Activated CD4-positive, alpha-beta T cell treated with anti-CD3 and anti-CD28 coated beads for 1 hour (primary cell): ENCODE results near the gene SLC22A31.
"Not testable (repeated sequence)": the region's sequence is repeated elsewhere in the genome, so short reads cannot be mapped to it uniquely, and the experiment has no call there.

Experiments
- DNase-seq: peaks from one replicate; pipeline ENCODE4 v3.0.0-alpha.2; 2020

Gene SLC22A31

DNA sequence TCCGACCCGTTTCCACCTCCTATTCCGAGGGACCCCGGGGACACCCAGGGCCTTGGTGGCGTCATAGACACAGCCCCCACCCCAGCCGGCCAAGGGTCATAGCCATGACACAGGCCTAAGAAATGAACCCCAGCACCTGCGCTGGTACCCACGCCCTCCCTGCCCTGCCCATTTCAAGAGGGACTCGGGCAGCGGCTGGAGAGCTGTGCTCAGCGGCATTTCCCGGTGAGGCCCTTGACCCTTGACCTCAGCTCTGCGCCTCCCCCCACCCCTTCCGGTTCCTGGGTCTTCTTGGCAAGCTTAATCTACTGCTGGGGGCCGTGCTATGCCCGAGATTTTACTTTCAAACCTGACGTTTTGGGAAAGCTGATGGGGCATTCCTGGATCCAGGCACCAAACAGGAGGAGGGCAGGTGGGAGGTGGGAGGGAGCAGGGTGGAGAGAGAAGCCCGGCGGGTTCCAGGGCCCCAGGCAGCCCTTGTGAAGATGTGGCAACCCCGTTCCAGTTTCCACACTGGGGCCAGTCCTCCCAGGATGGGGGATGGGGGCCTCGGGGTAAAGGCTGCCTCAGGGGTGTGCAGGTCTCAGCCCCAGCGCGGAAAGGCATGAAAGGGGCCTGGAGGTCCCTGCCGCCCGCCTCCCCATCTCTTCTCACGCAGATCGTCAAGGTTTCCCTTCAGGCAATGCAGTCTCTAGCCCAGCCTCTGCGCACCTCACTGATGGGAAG is at the start of gene SLC22A31:
TSS of gene SLC22A31 (minus strand) at position 414 of the 726 bp plus-strand sequence. CDS start at position 378, 36 bp downstream.
- no peak for DNase-seq

DNA sequence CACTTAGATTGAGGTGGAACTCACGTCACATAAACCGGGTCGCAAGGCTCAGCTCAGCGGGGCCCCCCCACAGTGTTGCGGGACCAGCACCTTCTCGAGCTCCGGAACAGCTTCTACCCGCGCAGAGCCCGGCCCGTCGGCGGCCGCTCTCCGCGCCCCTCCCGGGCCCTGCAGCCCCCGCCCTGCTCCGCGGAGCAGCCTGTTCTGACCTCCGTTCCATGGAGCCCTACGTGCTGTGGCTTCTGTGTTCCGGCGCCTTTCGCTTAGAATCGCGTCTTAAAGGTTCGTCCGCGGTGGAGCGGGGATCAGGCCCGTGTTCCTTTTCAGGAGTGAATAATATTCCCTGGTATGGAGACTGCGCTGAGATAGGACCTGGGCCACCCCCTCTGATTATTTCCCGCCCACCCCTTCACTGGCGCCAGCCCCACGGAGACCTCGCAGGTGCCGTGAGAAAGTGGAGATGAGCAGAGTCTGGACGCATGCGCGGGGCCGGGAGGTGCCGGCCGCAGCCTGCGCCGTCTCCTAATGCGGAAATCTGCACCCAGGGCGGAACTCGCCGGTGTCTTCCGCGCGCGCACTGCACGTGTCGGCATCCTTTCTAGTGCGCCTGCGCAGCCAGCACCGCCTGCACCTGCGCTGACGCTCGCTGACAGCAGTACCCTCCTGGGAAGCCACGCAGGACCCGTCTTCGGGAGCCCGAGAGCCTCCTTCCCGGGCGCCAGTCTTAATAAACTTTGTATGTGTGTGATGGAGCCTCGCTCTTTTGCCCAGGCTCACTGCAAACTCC is 48.1 kb upstream of the SLC22A31 start:
- DNase-seq: no peak

DNA sequence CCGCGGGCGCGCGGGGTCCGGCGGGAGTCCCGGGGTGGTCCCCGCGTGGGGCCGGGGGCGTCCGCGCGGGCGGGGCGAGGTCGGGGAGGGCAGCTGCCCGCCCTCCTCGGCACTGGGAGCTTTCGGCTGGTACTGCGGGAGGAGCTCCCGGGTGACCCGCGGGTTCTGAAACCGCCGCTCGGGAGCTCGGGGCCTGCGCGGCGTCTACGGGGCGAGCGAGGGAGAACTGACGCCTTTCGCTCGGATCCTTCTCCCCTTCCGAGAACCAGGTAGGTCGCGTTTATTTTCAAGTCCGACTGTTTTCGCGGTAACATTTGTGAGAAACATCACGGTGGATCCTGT is 47.4 kb upstream of the SLC22A31 start:
- not testable (repeated sequence) for DNase-seq

DNA sequence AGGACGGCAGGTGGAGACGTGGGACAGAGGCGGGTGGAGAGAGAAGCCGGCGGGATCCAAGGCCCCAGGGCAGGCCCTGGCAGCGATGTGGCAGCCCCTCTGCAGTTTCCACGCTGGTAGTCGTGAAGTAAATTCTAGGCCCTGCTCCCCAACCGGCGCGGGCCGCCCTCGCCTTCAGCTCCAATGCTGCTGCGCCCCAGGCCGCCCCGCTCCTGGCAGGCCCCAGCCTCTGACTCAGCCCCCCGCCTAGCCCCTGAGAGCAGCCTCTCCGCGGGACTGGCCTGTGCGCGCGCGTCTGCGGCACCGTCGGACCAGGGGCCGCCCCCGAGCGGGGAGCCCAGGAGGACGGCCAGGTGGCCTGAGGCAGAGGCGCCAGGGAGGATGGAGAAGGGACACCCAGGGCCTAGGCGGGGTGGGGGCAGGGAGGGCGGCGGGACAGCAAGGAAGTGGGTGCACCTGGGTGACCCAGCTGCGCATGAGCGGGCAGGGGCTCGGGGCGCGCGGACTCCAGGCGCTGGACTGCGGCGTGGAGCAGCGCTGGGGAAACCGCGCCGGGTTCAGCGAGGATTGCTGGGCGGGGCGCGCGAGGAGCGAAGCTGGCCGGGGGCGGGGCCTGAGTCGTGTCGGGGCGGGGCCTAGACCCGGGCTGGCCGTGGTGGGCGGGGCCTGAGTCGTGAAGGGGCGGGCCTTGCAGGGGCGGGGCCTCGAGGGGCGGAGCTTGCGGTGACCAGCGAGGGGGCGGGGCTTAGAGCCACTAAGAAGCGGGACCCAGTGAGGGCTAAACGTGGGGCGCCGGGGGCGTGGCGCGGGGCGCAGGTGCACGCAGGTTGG is 46.8 kb upstream of the SLC22A31 start:
- DNase-seq: peak; percentile 94

DNA sequence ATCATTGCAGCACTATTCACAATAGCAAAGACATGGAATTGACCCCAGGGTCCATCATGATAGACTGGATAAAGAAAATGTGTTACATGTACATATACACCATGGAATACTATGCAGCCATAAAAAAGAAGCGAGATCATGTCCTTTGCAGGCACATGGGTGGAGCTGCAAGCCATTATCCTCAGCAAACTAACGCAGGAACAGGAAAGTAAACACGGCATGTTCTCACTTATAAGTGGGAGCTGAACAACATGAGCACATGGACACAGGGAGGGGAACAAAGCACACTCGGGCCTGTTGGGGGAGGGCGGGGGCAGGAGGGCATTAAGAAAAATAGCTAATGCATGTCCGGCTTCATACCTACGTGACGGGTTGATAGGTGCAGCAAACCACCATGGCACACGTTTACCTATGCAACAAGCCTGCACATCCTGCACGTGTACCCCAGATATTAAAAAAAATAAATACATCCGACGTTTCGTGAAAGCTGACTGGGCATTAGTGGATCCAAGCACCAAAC is 46.1 kb upstream of the SLC22A31 start:
- DNase-seq: no peak

DNA sequence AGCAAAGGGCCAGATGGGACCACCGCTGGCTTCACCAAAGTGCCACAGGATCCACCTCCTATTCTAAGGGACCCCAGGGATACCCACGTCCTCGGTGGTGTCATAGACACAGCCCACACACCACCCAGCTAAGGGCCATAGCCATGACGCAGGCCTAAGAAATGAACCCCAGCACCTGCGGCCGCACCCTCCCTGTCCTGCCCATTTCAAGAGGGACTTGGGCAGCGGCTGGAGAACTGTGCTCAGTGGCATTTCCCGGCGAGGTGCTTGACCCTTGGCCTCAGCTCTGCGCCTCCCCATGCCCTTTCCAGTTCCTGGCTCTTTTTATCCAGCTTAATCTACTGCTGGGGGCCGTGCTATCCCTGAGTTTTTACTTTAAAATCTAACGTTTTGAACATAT is 44.4 kb upstream of the SLC22A31 start:
- no peak for DNase-seq

DNA sequence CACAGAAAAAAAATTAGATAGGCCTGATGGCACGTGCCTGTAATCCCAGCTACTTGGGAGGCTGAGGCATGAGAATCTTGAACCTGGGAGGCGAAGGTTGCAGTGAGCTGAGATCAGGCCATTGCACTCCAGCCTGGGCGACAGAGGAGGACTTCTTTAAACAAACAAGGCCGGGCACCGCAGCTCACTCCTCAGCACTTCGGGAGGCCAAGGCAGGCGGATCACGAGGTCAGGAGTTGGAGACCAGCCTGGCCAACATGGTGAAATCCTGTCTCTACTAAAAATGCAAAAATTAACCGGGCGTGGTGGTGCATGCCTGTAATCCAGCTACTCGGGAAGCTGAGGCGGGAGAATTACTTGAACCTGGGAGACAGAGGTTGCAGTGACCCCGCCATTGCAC is 43.9 kb upstream of the SLC22A31 start:
- not testable (repeated sequence) for DNase-seq

DNA sequence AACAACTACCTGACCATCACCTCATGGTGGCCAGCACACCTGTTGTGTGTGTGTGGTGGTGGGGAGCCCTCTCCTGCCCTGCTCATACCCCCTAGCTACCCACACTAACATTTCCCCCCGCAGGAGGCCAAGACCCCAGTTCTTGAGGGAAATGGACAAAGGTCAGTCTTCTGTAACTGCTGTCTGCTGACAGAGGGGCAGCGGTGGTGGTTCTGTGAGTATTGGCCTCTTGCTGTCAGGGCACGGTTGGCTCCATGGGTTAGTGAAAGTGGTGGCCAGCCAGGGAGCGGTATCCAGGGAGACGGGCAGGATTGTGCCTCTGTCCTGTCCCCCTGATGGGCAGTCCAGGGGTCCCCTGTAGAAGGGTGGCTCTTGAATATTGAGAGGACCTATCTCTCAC is 43.3 kb upstream of the SLC22A31 start:
- no peak for DNase-seq

DNA sequence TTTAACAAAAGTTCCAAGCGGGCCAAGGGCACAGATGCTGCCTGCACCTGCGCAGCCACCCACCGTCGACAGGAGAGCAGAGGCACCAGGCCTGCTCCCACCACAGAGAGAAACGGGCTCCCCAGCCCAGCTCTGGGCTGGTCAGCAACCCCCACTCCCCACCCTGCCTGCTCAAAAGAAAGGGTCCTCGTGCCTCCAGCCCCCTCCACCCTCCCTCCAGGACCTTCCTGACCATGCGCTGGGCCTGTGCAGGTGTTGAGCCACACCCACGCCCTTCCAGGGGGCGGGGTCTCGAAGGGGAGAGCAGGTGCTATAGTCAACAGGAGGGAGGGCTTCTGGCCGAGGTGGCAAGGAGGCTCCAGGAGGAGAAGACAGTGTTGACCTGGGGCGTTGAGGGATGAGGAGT is 42.5 kb upstream of the SLC22A31 start:
- no peak for DNase-seq

DNA sequence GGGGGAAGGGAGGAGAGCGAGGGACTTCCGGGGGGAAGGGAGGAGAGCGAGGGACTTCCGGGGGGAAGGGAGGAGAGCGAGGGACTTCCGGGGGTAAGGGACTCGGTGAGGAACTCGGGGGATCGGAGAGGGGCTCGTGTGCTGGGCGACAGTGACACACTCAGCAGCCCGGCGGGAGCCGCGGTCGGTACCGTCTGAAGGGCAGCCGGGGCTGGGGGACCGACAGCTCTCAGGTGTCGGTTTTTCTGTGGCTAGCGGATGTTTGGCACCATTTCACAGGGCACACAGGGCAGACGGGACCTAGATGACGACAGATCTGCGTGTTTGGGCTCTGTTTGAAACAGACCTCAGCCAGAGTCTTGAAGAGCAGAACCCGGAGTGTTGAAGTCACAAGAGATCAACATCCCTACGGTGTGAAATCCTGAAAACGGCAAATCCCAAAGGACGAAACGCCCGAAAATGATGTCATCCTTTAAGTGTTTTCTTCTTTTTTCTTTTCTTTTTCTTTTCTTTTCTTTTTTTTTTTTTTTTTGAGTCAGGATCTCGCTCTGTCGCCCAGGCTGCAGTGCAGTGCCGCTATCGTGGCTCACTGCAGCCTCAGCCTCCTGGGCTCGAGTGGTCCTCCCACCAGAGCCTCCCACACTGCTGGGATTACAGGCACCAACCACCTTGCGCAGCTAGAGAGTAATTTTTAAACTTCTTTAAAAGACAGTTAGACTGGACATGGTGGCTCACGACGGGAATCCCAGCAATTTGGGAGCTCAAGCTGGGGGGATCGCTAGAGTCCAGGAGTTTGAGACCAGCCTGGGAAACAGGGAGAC is 41.1 kb upstream of the SLC22A31 start:
- DNase-seq: peak; percentile 71

DNA sequence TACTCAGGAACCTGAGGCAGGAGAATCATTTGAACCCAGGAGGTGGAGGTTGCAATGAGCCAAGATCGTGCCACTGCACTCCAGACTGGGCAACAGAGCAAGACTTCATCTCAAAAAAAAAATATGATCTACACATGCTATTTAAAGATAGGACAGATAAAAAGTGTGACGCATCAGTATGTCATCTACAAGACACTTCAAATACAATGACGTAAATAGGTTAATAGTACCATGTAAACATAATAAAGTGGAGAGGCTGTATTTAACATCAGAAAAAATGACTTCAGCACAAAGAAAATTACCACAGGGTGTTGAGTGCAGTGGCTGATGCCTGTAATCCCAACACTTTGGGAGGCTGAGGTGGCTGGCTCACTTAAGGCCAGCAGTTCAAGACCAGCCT is 37.4 kb upstream of the SLC22A31 start:
- no peak for DNase-seq

DNA sequence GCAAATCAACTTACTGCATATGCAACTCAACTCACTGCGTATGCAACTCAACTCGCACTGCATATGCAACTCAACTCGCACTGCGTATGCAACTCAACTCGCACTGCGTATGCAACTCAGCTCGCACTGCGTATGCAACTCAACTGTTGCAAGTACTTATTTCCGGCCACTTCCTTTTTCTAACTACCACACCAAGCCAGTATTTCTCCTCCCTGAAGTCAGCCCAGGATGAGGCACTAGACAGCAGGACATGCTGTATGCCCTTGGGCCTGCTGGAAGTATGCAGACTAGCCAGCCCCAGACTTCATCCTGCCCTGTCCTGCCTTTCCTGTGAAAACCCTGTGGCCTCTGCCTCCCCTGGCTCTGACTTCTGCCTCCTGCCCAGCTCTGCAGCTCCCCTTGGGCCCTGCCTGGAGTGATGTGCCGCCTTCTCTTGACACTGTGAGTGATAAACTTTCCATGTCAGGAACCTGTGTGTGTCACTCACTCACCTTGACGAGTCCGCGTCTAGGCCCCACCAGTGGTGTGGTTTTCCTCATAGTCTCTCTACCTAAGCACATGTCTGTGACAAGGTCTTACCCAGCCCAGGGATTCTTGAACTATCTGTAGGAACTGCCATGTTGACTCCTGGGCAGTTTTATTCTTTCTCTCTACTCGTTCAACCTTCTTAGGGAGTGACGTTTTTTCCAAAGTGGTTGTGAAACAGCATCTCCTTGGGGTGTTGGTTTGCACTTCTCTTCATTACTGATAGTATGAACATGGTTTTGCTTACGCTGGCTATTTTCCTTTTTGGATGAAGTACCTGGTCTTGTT is 33.5 kb upstream of the SLC22A31 start:
- DNase-seq: no peak

DNA sequence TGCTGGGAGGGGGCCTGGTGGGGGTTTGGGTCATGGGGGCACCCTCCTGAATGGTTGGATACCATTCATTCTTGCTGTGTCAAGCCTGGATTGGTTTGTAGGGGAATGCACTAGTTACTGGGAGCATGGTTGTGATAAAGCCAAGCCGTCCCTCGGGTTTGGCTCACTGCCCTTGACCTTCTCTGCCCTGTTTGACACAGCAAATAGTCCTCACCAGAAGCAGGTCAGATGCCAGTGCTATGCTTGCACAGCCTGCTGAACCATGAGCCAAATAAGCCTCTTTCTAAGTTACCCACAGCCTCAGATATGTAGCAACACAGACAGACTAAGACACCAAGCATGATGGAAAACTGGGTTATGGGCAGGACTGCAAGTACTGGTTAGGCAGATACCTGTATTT is 31.8 kb upstream of the SLC22A31 start:
- DNase-seq: no peak

DNA sequence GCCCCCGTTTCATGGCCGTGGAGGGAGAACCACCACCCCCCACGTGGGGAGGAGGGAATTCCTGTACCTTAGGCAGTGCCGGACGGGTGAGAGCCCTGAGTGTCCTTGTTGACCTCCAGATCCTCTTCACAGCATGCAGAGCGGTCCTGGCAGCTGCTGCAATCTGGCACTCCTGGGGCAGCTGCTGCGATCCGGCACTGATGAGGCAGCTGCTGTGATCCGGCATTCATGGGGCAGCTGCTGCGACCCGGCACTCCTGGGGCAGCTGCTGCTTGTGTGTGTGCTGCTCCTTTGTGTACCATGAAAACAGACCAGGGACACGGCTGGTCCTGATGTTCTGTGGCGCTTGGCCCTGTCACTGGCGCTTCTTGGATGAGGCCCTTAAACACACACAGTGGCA is 29.9 kb upstream of the SLC22A31 start:
- no peak for DNase-seq

DNA sequence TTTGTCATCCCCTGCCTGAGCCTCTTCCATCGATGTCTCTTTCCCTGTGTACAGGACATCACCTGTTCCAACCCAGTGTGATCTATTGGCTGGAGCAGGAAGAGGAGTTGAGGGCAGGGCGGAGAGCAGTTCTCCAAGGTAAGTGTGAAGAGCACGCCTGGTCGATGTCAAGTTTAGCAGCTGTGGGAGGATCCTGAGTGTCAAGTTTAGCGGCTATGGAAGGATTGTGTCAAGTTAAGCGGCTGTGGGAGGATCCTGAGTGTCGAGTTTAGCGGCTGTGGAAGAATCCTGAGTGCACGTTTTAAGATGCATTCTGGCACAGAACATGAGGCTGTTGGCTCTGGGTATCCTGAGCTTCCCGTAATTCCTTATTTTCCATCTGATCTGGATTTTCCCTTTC is 24.3 kb upstream of the SLC22A31 start:
- DNase-seq: no peak

DNA sequence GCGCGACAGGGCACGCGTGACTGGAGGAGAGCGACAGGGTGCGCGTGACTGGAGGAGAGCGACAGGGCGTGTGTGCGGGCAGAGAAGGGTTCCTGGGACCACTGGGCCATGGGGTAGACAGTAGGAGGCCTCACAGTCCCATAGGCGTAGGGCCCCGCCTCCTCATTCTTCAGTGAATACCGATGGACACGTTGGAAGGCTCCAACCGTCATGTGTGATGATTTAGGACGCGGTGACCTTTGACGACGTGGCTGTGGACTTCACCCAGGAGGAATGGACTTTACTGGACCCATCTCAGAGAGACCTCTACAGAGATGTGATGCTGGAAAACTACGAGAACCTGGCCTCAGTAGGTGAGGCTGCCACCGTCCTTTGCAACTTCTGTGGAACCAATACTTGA is 22.6 kb upstream of the SLC22A31 start:
- DNase-seq: no peak

DNA sequence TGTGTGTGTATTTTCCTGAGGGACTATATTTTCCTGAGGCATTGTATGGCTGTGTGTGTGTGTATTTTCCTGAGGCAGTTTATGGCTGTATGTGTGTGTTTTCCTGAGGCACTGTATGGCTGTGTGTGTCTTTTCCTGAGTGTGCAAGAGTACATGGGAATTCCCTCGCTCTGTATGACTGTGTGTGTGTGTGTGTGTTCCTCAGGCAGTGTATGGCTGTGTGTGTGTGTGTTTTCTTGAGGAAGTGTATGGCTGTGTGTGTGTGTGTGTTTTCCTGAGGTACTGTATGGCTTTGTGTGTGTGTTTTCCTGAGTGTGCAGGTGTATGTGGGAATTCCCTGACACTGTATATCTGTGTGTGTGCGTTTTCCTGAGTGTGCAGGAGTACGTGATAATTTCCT is 21.3 kb upstream of the SLC22A31 start:
- DNase-seq: no peak

DNA sequence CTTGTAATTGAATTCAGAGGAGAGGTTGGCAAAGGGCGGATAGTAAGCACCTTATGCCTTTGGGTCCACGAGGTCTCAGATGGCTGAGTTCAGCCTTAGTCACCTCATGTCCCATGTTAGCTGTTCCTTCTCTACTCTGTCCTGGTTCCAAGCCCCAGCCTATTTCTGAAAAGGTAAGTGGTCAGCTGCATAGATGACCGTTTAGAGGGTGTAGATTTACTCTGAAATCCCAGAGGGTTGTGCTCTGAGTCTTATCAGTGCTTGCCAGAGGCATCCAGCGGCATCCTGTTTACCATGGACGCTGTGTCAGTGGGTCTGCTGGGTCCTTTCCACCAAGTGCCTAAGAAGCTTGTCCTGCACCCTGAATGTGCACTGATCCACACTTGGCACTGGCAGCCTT is 19.0 kb upstream of the SLC22A31 start:
- DNase-seq: no peak

DNA sequence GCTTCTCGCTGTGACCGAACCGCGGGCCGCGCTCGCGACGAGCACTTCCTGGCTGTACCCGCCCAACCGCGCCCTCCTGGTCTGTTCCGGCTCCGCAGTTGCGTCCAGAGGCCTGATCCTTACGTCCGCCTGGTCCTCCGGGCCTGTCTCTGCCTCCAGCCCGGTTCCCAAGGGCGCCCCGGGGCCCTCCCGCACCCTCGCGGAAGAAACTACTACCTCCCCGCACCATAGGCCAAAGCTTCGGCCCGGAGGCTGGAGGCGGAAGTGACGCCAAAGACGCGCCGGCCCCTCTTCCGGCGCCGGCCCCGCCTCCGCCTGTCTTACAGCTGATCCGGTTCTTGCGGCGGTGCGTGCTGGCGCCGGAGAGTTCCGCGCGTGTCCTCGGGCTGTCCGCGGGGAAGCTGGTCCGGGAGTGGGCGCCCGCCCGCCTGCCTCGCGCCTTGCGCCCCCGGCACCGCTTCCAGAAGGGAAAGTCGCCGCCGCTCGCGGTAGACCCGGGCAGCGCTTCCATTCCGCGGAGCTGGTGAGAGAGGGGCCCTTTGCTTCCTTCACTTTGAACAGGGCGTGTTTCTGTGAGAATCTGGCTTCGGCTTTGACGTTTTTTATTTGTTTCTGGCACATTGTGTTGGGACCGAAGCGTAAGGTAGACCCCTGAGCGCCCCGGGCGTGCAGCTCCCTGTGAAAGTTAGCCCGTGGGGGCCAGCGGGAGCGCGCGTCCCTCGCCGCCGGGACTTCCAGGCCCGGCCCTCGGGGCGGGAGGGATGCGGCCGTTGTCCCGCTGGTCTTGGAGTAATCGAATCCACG is 17.3 kb upstream of the SLC22A31 start, which contains the start of gene ZNF778:
TSS of gene ZNF778 (plus strand) at position 316 of the 804 bp plus-strand sequence. CDS start 3,425 bp downstream, outside the sequence.
- peak; percentile 72 for DNase-seq

DNA sequence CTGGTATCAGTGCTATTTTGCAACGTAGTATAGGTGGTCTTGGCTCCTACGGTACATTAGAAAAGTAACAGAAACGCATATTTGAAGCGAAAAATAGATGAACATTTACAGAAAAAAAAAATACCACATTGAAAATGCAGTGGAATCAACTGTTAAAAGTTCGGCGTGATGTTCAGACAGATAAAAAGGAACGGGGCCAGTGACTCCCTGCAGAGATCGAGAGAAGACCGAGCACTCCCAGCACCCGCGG is 16.7 kb upstream of the SLC22A31 start:
- DNase-seq: no peak
